Mucosa of rectum (tissue), 2 donors: ENCODE measurements around the gene PPP2R5A.

Source experiments
- H3K27ac ChIP-seq, 2 donors: one replicate each; pipeline ENCODE4 v1.7.0; 2013; ENCODE audit warnings: inconsistent platforms in 2 of 2, low read depth in 2 of 2, low read length in 2 of 2
- H3K27me3 ChIP-seq, 2 donors: one replicate each; pipeline ENCODE4 v1.7.0; 2013; ENCODE audit warnings: low read length in 2 of 2; ENCODE audit not compliant: control insufficient read depth in 2 of 2, insufficient read depth in 2 of 2
- H3K36me3 ChIP-seq, 2 donors: one replicate each; pipeline ENCODE4 v1.7.0; 2013; ENCODE audit warnings: low read length in 2 of 2; ENCODE audit not compliant: control insufficient read depth in 2 of 2, insufficient read depth in 2 of 2
- H3K4me1 ChIP-seq, 2 donors: one replicate each; pipeline ENCODE4 v1.7.0; 2013; ENCODE audit warnings: low read length in 2 of 2, mild to moderate bottlenecking in 1 of 2; ENCODE audit not compliant: control insufficient read depth in 2 of 2, insufficient read depth in 2 of 2
- H3K4me3 ChIP-seq, 2 donors: one replicate each; pipeline ENCODE4 v1.7.0; 2013; ENCODE audit warnings: low read length in 2 of 2
- H3K9ac ChIP-seq, 2 donors: one replicate each; pipeline ENCODE4 v1.7.0; 2013; ENCODE audit warnings: low read length in 2 of 2, low read depth in 1 of 2, mild to moderate bottlenecking in 1 of 2
- H3K9me3 ChIP-seq, 2 donors: one replicate each; pipeline ENCODE4 v1.7.0; 2013; ENCODE audit warnings: low read length in 2 of 2; ENCODE audit not compliant: control insufficient read depth in 2 of 2
- donor health status: healthy.
- donor health status: Normal muscosa, but diverticular disease.

The PPP2R5A gene

DNA sequence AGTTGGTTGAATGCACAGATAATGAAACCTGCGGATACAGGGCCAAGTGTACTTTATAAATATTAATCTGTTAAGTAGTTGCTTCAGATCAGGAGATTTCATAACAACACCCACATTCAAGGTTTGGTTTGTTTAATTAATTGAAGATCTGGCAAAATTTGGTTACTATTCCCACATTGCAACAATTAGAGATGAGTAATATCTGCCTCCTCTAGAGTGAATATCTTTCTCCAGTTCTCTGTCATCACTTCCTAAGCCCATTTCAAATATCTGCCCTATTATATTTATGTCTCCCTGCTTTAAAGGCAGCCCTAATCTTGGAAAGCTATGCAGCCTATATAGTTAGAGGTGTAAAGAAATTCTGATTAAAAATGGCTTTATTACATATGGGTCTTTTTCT is 61.4 kb downstream of the PPP2R5A start:
- H3K9ac ChIP-seq: no peak overlapping the region
- peaks cover 38 to 55% of the 10 kb centered on the region in 2 donors for H3K36me3 ChIP-seq
- no peaks in the 10 kb centered on the region for H3K4me1 ChIP-seq
- H3K9me3 ChIP-seq: no peaks in the 10 kb centered on the region
- no peaks in the 10 kb centered on the region for H3K27me3 ChIP-seq
- H3K4me3 ChIP-seq: no peak overlapping the region
- H3K27ac ChIP-seq: no peak overlapping the region

DNA sequence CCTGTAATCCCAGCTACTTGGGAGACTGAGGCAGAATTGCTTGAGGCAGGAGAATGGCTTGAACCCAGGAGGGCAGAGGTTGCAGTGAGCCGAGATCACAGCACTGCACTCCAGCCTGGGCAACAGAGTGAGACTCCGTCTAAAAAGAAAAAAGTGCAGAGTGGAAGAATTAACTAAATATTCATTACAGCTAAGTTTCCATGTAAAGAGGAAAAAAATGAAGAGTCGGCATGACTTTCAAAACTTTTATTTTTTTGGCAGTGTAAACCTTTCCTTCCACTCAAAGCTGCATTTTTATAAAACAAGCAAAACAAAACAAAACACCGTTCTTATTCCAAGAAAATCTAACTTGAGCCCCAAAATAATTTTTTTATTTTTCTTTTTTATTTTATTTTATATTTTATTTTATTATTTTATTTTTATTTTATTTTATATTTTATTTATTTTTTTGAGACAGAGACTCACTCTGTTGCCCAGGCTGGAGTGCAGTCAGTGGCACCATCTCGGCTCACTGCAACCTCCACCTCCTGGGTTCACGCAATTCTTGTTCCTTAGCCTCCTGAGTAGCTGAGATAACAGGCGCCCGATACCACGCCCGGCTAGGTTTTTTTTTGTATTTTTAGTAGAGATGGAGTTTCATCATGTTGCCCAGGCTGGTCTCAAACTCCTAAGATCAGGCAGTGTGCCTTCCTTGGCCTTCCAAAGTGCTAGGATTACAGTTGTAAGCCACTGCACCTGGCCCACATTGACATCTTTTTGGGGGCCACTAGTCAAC is 66.6 kb downstream of the PPP2R5A start:
- Histone ChIP-seq H3K4me1 (no peaks in the 10 kb centered on the region), H3K9me3 (no peaks in the 10 kb centered on the region), H3K27ac (no peak overlapping the region), H3K9ac (no peak overlapping the region), H3K27me3 (no peaks in the 10 kb centered on the region), H3K36me3 (peaks cover 43 to 47% of the 10 kb centered on the region in 2 donors), H3K4me3 (no peak overlapping the region)

DNA sequence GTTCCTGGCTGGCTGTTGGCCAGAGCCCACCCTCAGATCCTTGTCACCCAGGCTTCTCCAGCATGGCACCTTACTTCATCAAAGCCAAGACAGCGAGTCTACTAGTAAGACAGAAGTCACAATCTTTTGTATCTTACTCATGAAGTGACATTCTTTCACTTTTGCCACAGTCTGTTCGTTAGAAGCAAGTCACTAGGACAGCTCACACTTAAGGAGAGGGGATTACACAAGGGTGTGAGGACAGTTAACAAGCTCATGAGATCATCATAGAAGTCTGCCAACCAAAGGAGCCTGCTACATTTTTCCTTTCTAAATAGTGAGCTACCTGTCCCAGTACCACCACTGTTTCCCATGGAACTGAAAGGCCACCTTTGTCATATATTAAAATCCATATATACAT is 68.0 kb downstream of the PPP2R5A start:
- H3K4me3 ChIP-seq: no peak overlapping the region
- peaks cover 48 to 49% of the 10 kb centered on the region in 2 donors for H3K36me3 ChIP-seq
- no peaks in the 10 kb centered on the region for H3K9me3 ChIP-seq
- H3K27ac ChIP-seq: no peak overlapping the region
- no peaks in the 10 kb centered on the region for H3K4me1 ChIP-seq
- no peak overlapping the region for H3K9ac ChIP-seq
- H3K27me3 ChIP-seq: no peaks in the 10 kb centered on the region

DNA sequence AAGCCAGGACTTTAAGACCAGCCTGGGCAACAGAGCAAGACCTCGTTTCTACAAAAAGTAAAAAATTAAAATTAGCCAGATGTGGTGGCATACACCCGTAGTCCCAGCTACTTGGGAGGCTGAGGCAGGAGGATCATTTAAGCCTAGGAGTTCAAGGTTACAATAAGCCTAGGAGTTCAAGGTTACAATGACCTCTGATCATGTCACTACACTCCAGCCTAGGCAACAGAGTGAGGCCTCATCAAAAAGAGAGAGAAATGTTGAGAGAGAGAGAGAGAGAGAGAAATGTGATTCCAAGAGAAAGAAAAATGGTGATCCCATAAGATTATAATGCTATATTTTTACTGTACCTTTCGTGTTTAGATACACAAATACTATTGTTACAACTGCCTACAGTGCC is 69.3 kb downstream of the PPP2R5A start:
- Histone ChIP-seq H3K9me3 (no peaks in the 10 kb centered on the region), H3K36me3 (peaks cover 45 to 46% of the 10 kb centered on the region in 2 donors)

DNA sequence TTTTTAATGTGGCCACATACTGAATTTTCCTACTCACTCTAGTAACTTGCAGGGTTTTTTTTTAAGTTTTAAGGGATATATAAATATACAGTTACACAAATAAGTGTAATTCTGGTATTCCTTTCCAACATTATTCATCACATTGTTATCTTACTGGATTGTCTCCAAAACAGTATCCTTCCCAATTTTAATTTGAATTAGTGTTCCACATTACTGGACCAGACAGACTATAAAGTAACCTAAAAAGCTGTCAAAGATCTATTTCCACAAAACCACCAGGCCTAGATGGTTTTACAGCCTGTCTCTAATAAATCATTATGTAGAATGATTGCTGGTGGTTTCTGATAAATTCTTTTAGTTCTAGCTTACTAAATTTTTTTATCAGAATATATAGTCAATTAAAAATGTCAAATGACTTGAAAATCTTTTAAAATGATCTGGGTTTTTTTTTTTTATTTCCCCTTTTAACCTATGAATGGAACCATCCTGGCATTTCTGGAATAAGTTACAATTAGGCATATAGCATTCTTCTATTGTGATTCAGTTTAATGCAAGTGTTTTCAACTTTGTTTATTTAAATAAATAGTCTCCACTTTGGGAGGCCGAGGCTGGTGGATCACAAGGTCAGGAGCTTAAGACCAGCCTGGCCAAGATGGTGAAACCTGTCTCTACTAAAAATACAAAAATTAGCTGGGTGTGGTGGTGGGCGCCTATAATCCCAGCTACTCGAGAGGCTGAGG is 70.2 kb downstream of the PPP2R5A start:
- H3K9ac ChIP-seq: no peak overlapping the region
- H3K27ac ChIP-seq: no peak overlapping the region
- no peaks in the 10 kb centered on the region for H3K9me3 ChIP-seq
- H3K4me3 ChIP-seq: no peak overlapping the region
- peaks cover 48 to 49% of the 10 kb centered on the region in 2 donors for H3K36me3 ChIP-seq
- H3K4me1 ChIP-seq: no peaks in the 10 kb centered on the region
- no peaks in the 10 kb centered on the region for H3K27me3 ChIP-seq

More for the DNA sequence above, 69.3 kb downstream of the PPP2R5A start:
- Histone ChIP-seq H3K4me1 (no peaks in the 10 kb centered on the region), H3K27me3 (no peaks in the 10 kb centered on the region), H3K27ac (no peak overlapping the region), H3K9ac (no peak overlapping the region), H3K4me3 (no peak overlapping the region)

DNA sequence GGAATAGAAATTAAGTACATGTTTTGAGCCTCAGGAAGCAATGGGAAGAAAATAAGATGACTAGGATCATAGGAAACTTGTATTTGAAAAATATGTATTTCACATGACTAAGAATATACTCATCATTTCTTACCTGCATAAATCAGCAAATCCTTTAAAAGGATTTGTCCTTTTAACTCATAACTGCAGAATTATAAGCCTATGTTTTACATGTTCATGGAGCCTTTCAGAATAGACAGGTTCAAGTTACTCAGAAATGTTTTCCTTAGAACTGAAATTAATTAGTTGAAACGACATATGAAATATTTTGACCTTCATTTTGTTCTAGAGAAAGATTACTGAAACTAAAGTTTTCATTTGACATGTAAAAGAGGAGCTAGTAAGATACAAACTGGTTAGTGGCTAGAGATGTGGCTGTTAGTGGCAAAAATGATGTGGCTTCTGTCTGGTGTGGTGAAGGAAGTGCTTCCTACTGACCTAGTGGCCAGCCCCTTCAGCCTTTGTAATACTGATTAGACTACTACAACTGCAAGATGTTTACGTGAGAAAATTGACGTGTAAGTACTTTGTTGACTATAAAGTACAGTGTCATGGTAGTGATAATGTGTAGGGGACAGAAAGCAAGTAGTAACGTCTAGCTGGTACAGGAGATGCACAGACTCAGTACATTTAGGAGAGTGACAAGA is 74.7 kb downstream of the PPP2R5A start:
- H3K4me1 ChIP-seq: no peaks in the 10 kb centered on the region
- no peak overlapping the region for H3K27ac ChIP-seq
- H3K9me3 ChIP-seq: no peaks in the 10 kb centered on the region
- peaks cover 45 to 51% of the 10 kb centered on the region in 2 donors for H3K36me3 ChIP-seq
- H3K9ac ChIP-seq: no peak overlapping the region
- H3K4me3 ChIP-seq: no peak overlapping the region
- no peaks in the 10 kb centered on the region for H3K27me3 ChIP-seq

DNA sequence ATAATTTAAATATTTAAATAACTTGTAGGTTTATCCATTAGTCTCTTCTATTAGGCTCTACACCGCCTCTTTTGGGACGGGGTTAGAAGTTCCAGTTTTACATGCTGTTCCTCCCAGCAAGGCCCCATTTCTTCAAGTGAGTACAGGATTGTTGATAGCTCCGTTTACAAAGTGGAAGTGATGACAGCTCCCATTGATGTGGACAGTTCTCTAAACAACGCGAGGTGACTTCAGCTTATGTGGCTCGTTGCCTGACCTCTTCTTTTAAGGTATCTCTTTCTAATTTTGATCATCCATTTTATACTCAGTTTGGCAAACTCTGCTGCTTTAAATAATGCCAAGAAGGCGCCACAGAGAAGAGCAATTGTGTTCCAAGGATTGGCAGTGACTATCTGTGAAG is 79.8 kb downstream of the PPP2R5A start:
- no peak overlapping the region for H3K4me3 ChIP-seq
- no peak overlapping the region for H3K27ac ChIP-seq

DNA sequence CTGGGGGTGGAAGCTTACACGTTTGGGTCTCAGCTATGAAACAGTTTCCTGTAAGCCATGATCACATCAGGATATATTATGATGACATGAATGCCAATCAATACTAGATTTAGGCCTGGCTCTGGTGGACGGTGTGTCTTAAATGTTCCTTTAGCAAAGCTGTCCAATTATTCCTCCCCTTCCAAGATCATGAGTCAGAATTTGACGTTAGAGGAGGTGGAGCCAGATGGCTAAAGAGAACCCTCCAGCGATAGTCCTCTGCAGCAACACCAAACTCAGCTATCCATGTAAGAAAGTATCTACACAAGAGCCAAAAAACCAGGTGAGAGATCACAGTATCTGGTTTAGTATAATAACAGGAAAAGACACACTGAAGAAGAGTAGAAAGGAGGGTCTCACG is 81.7 kb downstream of the PPP2R5A start:
- H3K4me3 ChIP-seq: no peak overlapping the region
- H3K27ac ChIP-seq: no peak overlapping the region
- H3K36me3 ChIP-seq: peaks cover 7 to 16% of the 10 kb centered on the region in 2 donors
- no peaks in the 10 kb centered on the region for H3K9me3 ChIP-seq
- no peaks in the 10 kb centered on the region for H3K27me3 ChIP-seq
- H3K9ac ChIP-seq: no peak overlapping the region
- no peaks in the 10 kb centered on the region for H3K4me1 ChIP-seq

More for the DNA sequence above, 79.8 kb downstream of the PPP2R5A start:
- Histone ChIP-seq H3K9ac (no peak overlapping the region), H3K27me3 (no peaks in the 10 kb centered on the region), H3K36me3 (peaks cover 18 to 26% of the 10 kb centered on the region in 2 donors), H3K9me3 (no peaks in the 10 kb centered on the region), H3K4me1 (no peaks in the 10 kb centered on the region)

DNA sequence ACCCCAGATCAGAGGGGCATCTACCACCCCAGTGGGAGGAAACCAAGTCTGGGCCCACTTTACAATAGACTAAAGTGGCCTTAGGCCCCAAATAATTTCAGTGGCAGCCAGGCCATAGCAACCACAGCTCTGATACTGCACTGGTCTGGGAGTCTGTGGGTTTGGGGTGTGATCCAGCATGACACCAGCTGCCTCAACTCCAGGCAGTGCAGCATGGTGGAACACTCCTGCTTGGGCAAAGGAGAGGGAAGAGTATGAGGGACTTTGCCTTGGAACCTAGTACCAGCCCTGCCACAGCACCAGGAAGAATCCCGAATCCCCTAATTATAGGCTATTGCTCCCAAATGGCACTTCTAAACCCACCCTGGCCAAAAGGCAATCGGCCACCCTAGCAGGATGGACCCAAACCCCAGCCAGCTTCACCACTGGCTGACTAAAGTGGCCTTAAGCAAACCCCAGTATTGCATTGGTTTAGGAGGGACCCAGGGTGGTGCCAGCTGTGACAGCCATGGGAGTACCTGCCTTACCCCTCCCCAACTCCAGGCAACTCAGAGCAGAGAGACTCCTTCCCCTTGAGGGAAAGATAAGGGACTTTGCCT is 82.4 kb downstream of the PPP2R5A start:
- Histone ChIP-seq H3K27ac (no peak overlapping the region), H3K36me3 (peaks cover 7 to 13% of the 10 kb centered on the region in 2 donors), H3K9ac (no peak overlapping the region), H3K4me3 (no peak overlapping the region), H3K27me3 (no peaks in the 10 kb centered on the region), H3K9me3 (no peaks in the 10 kb centered on the region), H3K4me1 (no peaks in the 10 kb centered on the region)
